Cardiac fibroblast (primary cell): ENCODE data around the gene EVA1A.

Source experiments
- DNase-seq, 2 donors: peaks; one replicate each; pipeline versions ENCODE4 v3.0.0 to v3.0.0-alpha.2; 2010; ENCODE audit warnings: low read depth in 2 of 2
- H3K4me3 ChIP-seq, 2 donors: replicated peaks in 1 of 2; 1 replicate in 1 of 2; 2 replicates in 1 of 2; pipeline ENCODE4 v1.5.1; 2011; ENCODE audit warnings: low read depth in 2 of 2, low read length in 2 of 2, mild to moderate bottlenecking in 2 of 2, moderate library complexity in 1 of 2
- TF ChIP-seq, protein P1 (sequence below): IDR thresholded peaks from one replicate; pipeline ENCODE4 v1.5.1; 2011; ENCODE audit warnings: low read depth, mild to moderate bottlenecking, low read length, inconsistent platforms

The EVA1A gene

DNA sequence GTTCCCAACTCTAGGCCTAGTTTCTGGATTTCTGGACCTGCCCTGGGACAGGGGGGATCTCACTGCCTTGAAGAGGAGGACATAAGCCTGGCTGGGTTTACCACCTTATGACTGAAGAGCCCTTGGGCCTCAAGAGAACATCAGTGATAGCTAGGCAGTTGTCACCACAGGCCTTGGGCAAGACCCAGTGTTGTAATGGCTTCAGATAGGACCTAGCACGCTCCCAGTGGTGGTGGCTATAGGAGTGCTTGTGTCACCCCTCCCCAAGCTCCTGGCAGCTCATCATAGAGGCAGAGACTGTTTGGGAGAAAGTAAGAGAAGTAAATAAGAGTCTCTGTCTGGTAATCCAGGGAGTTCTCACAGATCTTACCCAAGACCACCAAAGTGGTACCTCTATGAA lies 19.4 kb upstream of the EVA1A start:
- no peak for DNase-seq
- TF ChIP-seq, protein P1, sequence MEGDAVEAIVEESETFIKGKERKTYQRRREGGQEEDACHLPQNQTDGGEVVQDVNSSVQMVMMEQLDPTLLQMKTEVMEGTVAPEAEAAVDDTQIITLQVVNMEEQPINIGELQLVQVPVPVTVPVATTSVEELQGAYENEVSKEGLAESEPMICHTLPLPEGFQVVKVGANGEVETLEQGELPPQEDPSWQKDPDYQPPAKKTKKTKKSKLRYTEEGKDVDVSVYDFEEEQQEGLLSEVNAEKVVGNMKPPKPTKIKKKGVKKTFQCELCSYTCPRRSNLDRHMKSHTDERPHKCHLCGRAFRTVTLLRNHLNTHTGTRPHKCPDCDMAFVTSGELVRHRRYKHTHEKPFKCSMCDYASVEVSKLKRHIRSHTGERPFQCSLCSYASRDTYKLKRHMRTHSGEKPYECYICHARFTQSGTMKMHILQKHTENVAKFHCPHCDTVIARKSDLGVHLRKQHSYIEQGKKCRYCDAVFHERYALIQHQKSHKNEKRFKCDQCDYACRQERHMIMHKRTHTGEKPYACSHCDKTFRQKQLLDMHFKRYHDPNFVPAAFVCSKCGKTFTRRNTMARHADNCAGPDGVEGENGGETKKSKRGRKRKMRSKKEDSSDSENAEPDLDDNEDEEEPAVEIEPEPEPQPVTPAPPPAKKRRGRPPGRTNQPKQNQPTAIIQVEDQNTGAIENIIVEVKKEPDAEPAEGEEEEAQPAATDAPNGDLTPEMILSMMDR: no peak
- H3K4me3 ChIP-seq: no peak overlapping the region

DNA sequence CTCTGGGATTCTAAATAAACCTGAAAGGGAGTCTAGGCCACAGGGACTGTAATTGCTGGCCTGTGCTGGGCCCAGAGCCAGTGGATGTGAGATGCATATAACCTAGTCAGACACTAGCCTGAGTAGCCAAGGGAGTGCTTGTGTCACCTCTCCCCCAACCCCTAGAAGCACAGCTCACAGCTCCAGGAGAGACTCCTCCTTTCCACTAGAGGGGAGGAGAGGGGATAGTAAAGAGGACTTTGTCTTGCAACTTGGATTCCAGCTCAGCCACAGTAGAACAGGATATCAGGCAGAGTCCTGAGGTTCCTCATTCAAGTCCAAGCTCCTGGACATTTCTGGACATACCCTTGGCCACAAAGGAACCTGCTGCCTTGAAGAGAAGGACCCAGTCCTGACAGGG lies 18.4 kb upstream of the EVA1A start:
- no peak overlapping the region for H3K4me3 ChIP-seq
- no peak for DNase-seq
- TF ChIP-seq, protein P1: no peak

DNA sequence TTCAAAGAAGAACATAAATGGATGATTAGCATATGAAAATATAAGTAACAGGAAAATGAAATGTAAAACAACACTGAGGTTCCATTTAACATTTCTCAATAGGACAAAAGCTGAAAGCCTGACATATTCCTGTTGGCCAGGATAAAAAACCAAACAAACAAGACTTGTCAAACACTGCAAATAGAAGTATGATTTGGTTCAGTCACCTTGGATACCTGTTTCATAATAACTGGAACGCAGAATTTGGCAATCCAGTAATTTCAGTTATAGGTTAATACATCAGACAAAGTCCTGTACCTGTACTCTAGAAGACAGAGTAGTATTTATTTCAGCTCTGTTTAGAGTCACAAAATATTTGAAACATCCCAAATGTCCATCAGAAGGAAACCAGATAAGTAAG lies 16.5 kb upstream of the EVA1A start:
- DNase-seq: no peak
- TF ChIP-seq, protein P1: no peak
- no peak overlapping the region for H3K4me3 ChIP-seq

DNA sequence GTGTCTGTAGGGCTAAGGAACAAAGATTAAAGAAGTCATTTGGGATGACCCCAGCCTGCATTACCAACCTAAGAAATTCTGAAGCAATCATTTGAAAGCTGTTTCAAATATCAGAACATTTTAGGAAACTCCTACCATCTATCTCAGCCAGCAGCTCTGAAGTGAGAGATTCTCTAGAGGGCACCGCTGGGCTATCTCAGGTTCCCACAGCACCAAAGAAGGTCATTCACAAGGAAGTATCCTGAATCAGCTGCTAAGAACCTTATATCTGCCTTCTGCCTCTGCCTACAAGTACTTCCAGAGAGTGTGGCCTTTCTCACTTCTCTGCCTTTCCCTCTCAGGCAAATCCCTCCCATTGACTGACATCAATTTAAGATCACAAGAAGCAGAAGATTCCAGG lies 13.4 kb upstream of the EVA1A start:
- H3K4me3 ChIP-seq: no peak overlapping the region
- TF ChIP-seq, protein P1: no peak
- DNase-seq: no peak

DNA sequence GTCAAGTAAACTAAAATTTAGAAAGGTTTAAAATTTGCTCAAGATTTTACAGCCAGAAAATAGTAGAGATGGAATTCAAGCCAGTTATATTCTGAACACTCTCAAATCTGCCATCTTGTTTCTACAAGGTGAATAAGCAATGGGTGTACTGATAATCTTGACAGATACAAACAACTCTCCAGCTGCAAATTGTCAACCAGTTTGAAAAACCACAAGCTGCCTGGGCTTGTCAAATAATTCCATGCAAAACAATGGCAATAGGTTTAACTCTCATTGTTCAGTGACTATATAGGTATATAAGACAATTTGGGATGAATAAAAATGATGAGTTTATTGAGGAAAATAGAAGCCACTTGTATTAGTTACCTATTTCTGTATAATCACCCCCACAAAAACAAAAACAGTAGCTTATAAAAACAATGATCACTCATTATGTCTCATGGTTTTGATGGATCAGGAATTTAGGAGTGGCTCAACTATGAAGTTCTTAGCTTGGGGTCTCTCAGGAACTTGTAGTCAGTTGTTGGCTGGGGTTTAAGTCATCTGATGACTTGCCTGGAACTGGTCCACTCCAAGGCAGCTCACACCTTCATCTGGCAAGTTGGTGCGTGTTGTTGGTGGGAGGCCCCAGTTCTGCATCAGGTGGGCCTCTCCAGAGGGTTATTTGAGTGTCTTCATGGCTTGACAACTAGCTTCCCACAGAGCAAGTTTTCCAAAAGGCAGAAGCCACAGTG lies 12.6 kb upstream of the EVA1A start:
- H3K4me3 ChIP-seq: no peak overlapping the region
- no peak for DNase-seq
- TF ChIP-seq, protein P1: no peak

DNA sequence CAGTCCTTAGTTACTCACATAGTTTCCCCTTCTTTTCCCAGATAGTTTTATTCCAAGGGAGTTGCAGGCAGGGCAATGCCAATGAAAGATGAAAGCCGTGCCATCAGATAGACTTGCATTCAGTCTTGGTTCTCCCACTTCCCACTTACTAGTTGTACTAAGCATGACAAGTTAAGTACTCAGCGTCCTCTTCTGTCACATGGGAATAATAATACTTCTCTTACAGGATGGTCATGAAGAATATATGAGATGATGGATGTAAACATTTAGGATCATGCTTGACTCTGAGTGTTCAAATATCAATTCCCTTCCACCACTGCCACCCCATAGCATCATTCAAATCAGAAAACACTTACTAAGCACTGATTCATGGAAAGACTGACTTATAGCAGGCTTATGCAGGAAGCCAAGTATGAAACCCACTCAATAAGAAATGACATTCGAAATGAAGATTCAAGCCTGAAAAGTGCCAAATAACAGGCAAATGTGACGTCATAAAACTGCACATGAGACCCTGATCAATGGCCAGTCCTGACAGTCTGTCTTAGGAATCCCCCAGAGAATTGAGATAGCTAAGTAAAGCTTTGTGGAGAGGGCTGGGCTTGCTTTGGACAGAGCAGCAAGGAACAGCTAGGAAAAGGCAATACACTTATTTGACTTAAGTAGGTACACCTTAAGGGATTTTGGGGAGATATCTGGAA lies 11.1 kb upstream of the EVA1A start:
- TF ChIP-seq, protein P1: no peak
- no peak overlapping the region for H3K4me3 ChIP-seq
- no peak for DNase-seq
